GM12865 (cell line): ENCODE data around the gene DGLUCY.
"Not testable (repeated sequence)": the region's sequence is repeated elsewhere in the genome, so short reads cannot be mapped to it uniquely, and the experiment has no call there.

Experiments
- DNase-seq: peaks from one replicate; pipeline ENCODE4 v3.0.0; 2010; ENCODE audit warnings: low read depth
- H3K4me3 ChIP-seq: 2 replicates; pipeline ENCODE4 v1.5.1; 2011; ENCODE audit warnings: mild to moderate bottlenecking, low read depth, low read length, control low read depth
- CTCF ChIP-seq: IDR thresholded peaks from 2 replicates; pipeline ENCODE4 v1.5.1; 2011; ENCODE audit warnings: low read length, control low read depth, low read depth, inconsistent platforms; ENCODE audit not compliant: insufficient read depth; ENCODE audit errors: missing control alignments

DGLUCY gene

DNA sequence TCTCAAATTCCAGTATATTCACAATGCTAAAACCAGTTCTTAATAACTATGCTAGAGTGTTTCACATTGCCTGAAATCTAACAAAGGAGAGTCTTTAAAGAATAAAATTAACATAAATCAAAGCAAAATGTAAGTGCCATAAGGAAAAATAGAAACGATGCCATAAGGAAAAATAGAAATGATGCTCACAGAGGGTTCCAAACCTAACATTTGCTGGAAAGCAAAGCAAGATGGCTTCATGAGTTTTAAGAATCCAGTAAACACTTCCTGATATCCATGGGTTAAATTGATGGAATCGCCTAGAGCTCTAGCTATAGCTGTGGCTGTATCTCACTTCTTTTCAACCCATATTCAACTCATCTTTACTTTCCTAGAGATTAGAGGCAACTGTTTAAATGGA, 66.7 kb downstream of the DGLUCY start:
- no peak for TF ChIP-seq CTCF
- H3K4me3 ChIP-seq = no peak overlapping the region
- DNase-seq = no peak

GRCh38 chr14:91182753-91183152, 68.9 kb downstream of the DGLUCY start:
- DNase-seq, H3K4me3 ChIP-seq: not testable (repeated sequence)

DNA sequence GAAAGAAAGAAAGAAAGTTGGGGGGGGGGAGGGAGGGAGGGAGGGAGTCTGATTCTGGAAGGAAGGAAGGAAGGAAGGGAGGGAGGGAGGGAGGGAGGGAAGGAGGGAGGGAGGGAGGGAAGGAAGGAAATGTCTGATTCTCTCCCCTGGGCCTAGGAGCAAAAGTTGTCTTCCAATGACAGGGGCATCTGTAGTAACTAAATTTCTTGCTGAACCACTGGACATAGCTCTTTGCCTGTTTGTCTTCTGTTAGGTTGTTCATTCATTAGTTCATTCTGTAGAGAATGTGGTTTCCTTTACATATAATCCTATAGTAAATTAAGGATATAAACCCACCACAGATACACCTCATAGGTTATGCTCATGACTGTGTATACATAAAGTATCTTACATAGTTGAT, 70.7 kb downstream of the DGLUCY start:
- no peak for DNase-seq
- no peak overlapping the region for H3K4me3 ChIP-seq
- TF ChIP-seq CTCF = no peak

DNA sequence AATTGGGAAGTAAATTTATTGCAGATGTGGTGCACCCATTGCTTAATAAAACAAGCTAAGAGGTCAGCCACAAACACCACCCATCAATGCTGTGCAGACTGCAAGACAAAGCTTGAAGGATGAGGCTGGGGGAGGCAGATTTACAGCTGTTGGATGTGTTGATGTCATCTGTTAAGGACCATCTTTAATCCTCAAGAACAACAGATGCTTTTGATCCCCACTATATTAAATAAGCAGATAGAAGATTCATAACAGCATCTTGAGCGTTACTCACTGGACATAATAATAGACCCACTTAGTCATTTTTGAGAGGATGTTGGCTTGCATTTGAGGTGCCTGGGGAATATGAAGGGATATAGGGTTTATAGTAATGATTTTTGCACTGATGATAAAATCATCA, 71.8 kb downstream of the DGLUCY start:
- no peak for DNase-seq
- no peak for TF ChIP-seq CTCF
- no peak overlapping the region for H3K4me3 ChIP-seq

DNA sequence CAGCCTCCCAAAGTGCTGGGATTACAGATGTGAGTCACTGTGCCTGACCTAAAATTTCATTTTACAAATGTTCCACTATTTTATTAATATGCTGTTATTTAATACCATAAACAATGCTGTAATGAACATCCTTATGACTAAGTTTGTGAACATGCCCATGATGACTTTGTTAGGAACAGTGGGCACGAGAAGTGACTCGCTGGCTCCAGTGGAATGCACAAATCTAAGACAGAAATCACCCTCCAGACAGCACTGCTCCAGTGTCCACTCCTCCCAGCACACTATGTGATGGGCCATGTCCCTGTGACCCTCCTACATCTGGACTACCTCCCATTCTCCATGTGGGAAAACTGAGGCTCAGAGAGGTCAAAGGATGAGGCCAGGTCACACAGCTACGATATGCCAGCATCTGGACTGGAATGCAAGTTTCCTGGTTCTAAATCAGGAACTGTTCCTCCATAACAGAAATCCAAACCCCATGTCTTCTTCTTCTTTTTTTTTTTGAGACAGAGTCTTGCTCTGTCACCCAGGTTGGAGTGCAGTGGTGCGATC, 72.7 kb downstream of the DGLUCY start:
- no peak for DNase-seq
- H3K4me3 ChIP-seq = no peak overlapping the region
- TF ChIP-seq CTCF = no peak

DNA sequence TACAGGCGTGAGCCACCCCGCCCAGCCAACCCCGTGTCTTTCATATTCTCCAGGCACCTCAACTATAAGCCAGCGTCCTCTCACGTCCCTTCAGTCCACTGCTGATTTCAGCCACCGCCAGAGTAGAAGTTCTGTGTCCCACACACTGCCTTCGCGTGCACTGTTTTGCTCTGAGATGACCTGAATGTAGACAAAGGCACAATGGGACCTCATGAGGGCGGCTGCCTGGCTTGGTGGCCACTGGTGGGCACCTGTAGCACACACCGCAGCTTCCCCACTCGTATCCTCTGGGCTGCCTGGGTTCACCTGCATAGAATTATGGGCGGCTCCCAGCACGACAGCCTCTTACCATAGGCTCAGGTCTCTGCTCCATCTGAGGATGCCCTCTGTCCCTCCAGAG, 73.4 kb downstream of the DGLUCY start:
- DNase-seq = no peak
- TF ChIP-seq CTCF = no peak
- no peak overlapping the region for H3K4me3 ChIP-seq

DNA sequence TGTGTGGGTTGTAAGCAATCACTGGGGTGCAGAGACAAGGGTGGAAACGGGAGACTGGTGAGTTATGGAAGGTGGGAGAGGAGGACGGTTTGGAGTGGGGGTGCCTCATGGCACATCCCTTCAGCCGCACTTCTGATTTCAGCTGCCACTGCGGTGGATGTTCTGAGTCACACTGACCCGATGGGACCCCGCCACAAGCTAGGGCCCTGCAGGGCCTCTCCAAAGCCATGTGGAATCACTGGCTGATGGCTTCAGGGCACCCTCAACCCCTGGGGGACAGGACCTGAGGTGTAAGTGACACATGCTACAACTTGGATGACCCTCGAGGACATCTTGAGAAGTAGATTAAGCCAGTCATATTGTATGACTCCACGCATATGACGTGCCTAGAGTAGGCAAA, 77.0 kb downstream of the DGLUCY start:
- TF ChIP-seq CTCF = no peak
- DNase-seq = no peak

More for the DNA sequence above, 77.0 kb downstream of the DGLUCY start:
- H3K4me3 ChIP-seq = no peak overlapping the region
